Sigmoid colon (tissue), 7 donors: ENCODE measurements around the gene LMAN2. TPM values are rescaled to one million over a fixed set of nuclear protein-coding genes. Genes with fewer than 3 reads are reported as not detected.

Experiments used
- DNase-seq: peaks from one replicate; pipeline ENCODE4 v3.0.0-alpha.2; 2019
- H3K27ac ChIP-seq, 4 donors: fragments of 200-600 bp; sonication (generic); one replicate each; pipeline ENCODE4 v1.5.1; 2016 to 2019; ENCODE audit warnings: mild to moderate bottlenecking in 1 of 4
- H3K27me3 ChIP-seq, 3 donors: fragments of 200-600 bp; sonication (generic); one replicate each; pipeline ENCODE4 v1.5.1; 2019; ENCODE audit warnings: mild to moderate bottlenecking in 1 of 3
- H3K36me3 ChIP-seq, 4 donors: fragments of 200-600 bp; sonication (generic); one replicate each; pipeline ENCODE4 v1.5.1; 2016 to 2019
- H3K4me1 ChIP-seq, 4 donors: fragments of 200-600 bp; sonication (generic); one replicate each; pipeline ENCODE4 v1.5.1; 2017 to 2019
- H3K4me3 ChIP-seq, 4 donors: fragments of 200-600 bp; sonication (generic); one replicate each; pipeline ENCODE4 v1.5.1; 2017 to 2019; ENCODE audit warnings: mild to moderate bottlenecking in 2 of 4, moderate library complexity in 1 of 4
- H3K9me3 ChIP-seq, 4 donors: fragments of 200-600 bp in 3 of 4; sonication (generic) in 3 of 4; one replicate each; pipeline versions ENCODE4 v1.5.1 to v1.6.1; 2013 to 2019
- EP300 ChIP-seq, 4 donors: sonication (generic); formaldehyde crosslinking; IDR thresholded peaks; one replicate each; pipeline ENCODE4 v1.6.1; 2017; ENCODE audit warnings: antibody characterized with exemption in 4 of 4
- POLR2A ChIP-seq, 2 donors: fragments of 450-650 bp; IDR thresholded peaks; one replicate each; pipeline ENCODE4 v1.6.1; 2016; ENCODE audit warnings: antibody characterized with exemption in 2 of 2, mild to moderate bottlenecking in 2 of 2, moderate library complexity in 2 of 2
- POLR2AphosphoS5 ChIP-seq, 4 donors: sonication (generic); formaldehyde crosslinking; IDR thresholded peaks; one replicate each; pipeline ENCODE4 v1.6.1; 2017; ENCODE audit warnings: antibody characterized with exemption in 4 of 4
- WGBS, 2 donors: extraction: QIAGEN DNeasy Blood & Tissue Kit; methylation state at CpG; one replicate each; pipeline ENCODE4 v1.1.7; 2013; 5-methylcytosine and 5-hydroxymethylcytosine counted together
- intact Hi-C: fragments of 100-400 bp; cut with DNase I; formaldehyde crosslinking; loops from one replicate; pipeline ENCODE4 v1.15.1; 2023
- polyA plus RNA-seq, 3 donors: library from polyadenylated mRNA; stranded (reverse); fragments of 200-250 nt; gene quantifications; one replicate each; pipeline ENCODE4 v1.2.3, GENCODE V29; 2013
- total RNA-seq, 4 donors: library from RNA; depleted of rRNA; stranded (reverse); fragments of >200 nt; gene quantifications; one replicate each; pipeline ENCODE4 v1.1.0, GENCODE V29; 2016
- TF ChIP-seq, protein P1 (sequence below), 4 experiments: fragments of 450-650 bp in 3 of 4; fragments of 200-600 bp in 1 of 4; IDR thresholded peaks; one replicate each; pipeline ENCODE4 v1.5.1; 2016 to 2019; ENCODE audit warnings: antibody characterized with exemption in 4 of 4, mild to moderate bottlenecking in 3 of 4, moderate library complexity in 2 of 4
- donor health status: healthy with polysubstance abuse.
- donor health status: Bipolar disorder and iron deficiency.
- donor health status: healthy.

LMAN2 gene
- total and polyA plus RNA-seq, 7 donors = 62.5 to 244 (median 108) TPM

DNA sequence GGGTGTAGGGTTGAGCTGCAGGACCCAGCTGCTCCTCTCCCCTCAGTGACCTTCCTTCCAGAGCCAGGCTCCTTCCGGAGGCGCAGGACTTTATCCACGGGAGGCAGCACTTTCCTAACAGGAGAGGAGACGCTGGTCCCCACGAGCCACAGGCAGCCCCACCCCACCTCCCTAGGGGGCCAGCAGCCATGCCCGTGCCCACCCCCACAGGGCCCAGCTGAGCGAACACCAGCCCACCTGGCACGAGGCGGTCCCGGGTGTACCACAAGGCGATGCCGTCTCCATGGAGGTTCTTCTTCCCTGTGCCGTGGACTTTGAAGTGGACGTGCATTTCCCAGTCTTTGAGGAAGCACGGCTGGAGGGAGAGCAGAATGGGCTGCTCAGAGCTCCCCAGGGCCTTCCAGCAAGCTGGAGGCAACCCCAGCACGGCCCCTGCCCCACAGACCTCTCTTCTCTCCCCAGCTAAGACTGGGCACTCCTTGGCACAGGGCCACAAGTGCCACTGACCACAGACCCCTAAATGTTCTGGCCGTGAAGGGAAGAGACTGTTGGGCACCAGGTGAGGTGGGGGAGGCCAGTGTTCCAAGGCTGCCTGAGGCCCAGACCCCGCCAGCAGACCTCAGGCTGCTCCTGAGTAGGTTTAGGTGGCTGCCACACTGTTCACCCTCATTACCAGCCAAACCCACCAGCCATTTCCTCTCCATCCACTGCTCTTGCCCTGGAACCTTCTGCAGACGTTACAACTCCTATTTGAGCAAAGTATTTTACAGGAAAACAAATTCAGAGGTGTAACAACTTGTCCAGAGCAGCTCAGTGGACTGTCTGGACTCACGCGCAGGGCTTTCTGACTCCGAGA is 13.0 kb downstream of the LMAN2 start:
- Histone ChIP-seq H3K9me3 (no peaks in the 10 kb centered on the region), H3K4me1 (no peaks in the 10 kb centered on the region), H3K36me3 (peaks cover 28 to 71% (median 52%) of the 10 kb centered on the region in 4 donors), H3K4me3 (no peak overlapping the region), H3K27ac (no peak overlapping the region), H3K27me3 (no peaks in the 10 kb centered on the region)
- TF ChIP-seq POLR2A (IDR thresholded peaks at IDR 0.05) = no peak
- TF ChIP-seq POLR2AphosphoS5 (IDR thresholded peaks at IDR 0.05) = no peak
- TF ChIP-seq, protein P1, sequence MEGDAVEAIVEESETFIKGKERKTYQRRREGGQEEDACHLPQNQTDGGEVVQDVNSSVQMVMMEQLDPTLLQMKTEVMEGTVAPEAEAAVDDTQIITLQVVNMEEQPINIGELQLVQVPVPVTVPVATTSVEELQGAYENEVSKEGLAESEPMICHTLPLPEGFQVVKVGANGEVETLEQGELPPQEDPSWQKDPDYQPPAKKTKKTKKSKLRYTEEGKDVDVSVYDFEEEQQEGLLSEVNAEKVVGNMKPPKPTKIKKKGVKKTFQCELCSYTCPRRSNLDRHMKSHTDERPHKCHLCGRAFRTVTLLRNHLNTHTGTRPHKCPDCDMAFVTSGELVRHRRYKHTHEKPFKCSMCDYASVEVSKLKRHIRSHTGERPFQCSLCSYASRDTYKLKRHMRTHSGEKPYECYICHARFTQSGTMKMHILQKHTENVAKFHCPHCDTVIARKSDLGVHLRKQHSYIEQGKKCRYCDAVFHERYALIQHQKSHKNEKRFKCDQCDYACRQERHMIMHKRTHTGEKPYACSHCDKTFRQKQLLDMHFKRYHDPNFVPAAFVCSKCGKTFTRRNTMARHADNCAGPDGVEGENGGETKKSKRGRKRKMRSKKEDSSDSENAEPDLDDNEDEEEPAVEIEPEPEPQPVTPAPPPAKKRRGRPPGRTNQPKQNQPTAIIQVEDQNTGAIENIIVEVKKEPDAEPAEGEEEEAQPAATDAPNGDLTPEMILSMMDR (IDR thresholded peaks at IDR 0.05) = no peak
- no peak for TF ChIP-seq EP300 (IDR thresholded peaks at IDR 0.05)
- 85 to 88% methylated on average over 22 of the region's 22 CpGs for WGBS, 2 donors
- no peak for DNase-seq
- intact Hi-C loops = no loop called here

- intact Hi-C loops = no loop called here
- no peak for DNase-seq
- no peak overlapping the region for H3K27ac ChIP-seq
- H3K27me3 ChIP-seq = no peaks in the 10 kb centered on the region
- whole genome bisulfite sequencing, 2 donors = 95 to 96% methylated on average over 36 of the region's 36 CpGs
- H3K4me1 ChIP-seq = no peaks in the 10 kb centered on the region
- peaks cover 34 to 79% (median 61%) of the 10 kb centered on the region in 4 donors for H3K36me3 ChIP-seq
- TF ChIP-seq POLR2AphosphoS5 (IDR thresholded peaks at IDR 0.05) (no peak), POLR2A (IDR thresholded peaks at IDR 0.05) (no peak), EP300 (IDR thresholded peaks at IDR 0.05) (no peak)
- TF ChIP-seq, protein P1 (IDR thresholded peaks at IDR 0.05) = no peak
- no peaks in the 10 kb centered on the region for H3K9me3 ChIP-seq
- H3K4me3 ChIP-seq = no peak overlapping the region
Measured at GRCh38 chr5:177336603-177337494, 14.6 kb downstream of the LMAN2 start.

DNA sequence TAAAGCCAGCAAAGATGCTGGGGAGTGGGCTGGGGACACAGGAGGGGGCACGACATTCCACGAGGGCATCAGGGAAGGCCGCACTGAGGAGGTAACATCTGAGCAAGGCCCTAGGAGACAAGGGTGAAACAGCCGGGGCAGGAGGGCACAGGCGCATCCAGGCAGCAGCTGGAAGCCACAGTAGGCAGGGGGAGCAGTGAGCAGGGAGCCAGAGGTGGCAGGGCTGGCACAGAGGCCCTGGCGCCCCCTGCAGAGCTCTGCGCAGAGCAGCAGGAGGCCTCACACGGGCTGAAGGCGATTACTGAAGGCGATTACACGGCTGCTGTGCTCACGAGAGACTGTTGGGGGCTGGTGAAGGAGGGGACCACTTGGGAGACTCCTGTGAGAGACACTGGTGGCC is 15.4 kb downstream of the LMAN2 start:
- peaks cover 34 to 80% (median 62%) of the 10 kb centered on the region in 4 donors for H3K36me3 ChIP-seq

DNA sequence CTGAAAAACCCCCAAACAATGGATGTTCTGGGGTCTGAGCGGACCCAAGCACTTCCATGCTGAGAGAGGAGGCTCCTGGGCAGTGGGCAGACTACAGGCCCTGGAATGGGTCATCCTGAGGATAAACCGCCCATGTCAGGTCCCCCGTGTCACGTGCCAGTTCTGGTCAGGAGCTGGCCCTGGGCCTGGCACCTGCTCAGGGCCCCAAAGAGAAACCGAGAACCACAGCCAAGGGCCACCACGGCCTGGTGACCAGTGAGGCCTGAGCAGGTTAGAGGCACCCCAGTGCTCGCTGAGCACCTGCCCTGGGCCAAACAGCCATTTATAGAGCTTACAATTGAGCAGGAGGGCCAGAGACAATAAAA is 15.8 kb downstream of the LMAN2 start:
- WGBS, 2 donors = 95 to 96% methylated on average over 7 of the region's 7 CpGs
- no peak for TF ChIP-seq POLR2AphosphoS5 (IDR thresholded peaks at IDR 0.05)
- TF ChIP-seq EP300 (IDR thresholded peaks at IDR 0.05) = no peak
- TF ChIP-seq, protein P1 (IDR thresholded peaks at IDR 0.05) = no peak
- TF ChIP-seq POLR2A (IDR thresholded peaks at IDR 0.05) = no peak
- no peaks in the 10 kb centered on the region for H3K27me3 ChIP-seq
- H3K9me3 ChIP-seq = no peaks in the 10 kb centered on the region
- H3K36me3 ChIP-seq = peaks cover 34 to 83% (median 64%) of the 10 kb centered on the region in 4 donors
- no peak for DNase-seq
- intact Hi-C loops = no loop called here
- no peaks in the 10 kb centered on the region for H3K4me1 ChIP-seq
- H3K27ac ChIP-seq = no peak overlapping the region
- H3K4me3 ChIP-seq = no peak overlapping the region

More for the DNA sequence above, 15.4 kb downstream of the LMAN2 start:
- no peak for DNase-seq
- WGBS, 2 donors = 48 to 65% methylated on average over 12 of the region's 12 CpGs
- H3K27me3 ChIP-seq = no peaks in the 10 kb centered on the region
- H3K4me1 ChIP-seq = no peaks in the 10 kb centered on the region
- no peaks in the 10 kb centered on the region for H3K9me3 ChIP-seq
- H3K27ac ChIP-seq = no peak overlapping the region
- TF ChIP-seq POLR2AphosphoS5 (IDR thresholded peaks at IDR 0.05) (no peak), EP300 (IDR thresholded peaks at IDR 0.05) (no peak), POLR2A (IDR thresholded peaks at IDR 0.05) (no peak)
- TF ChIP-seq, protein P1 (IDR thresholded peaks at IDR 0.05) = no peak
- intact Hi-C loops = no loop called here
- H3K4me3 ChIP-seq = no peak overlapping the region
